H1 (cell line): ENCODE data around the gene CDS2. TPM values are rescaled to one million over a fixed set of nuclear protein-coding genes. Genes with fewer than 3 reads are reported as not detected.

ENCODE experiments used
- CTCF ChIA-PET: fragments of 300-600 bp; sonication (Branson Sonifier 250); formaldehyde crosslinking; loops from one replicate; lab custom pipeline; 2021; ENCODE audit not compliant: partially characterized antibody; lab: Charles Lee
- POLR2A ChIA-PET: fragments of 300-600 bp; sonication (Branson Sonifier 250); formaldehyde crosslinking; loops from one replicate; lab custom pipeline; 2021; ENCODE audit warnings: inconsistent platforms; ENCODE audit not compliant: partially characterized antibody; lab: Charles Lee
- DNase-seq, 2 experiments: peaks; one replicate each; pipeline versions ENCODE4 v3.0.0 to v3.0.0-alpha.2; 2010 to 2022; ENCODE audit warnings: low spot score in 2 of 2, low read depth in 1 of 2, mixed read lengths in 1 of 2
- FAIRE-seq: peaks from 2 replicates; lab custom pipeline; 2011; peaks lifted over from hg19 to GRCh38; lab: Jason Lieb, UNC
- H2AFZ ChIP-seq: 2 replicates; pipeline ENCODE4 v1.8.1; 2012; ENCODE audit warnings: low read length, inconsistent platforms
- H2AK5ac ChIP-seq: 2 replicates; pipeline ENCODE4 v1.6.1; 2013; ENCODE audit warnings: low read depth, low read length
- H2BK120ac ChIP-seq: replicated peaks from 2 replicates; pipeline ENCODE3; 2013; ENCODE audit warnings: low read depth, low read length, inconsistent platforms
- H2BK12ac ChIP-seq: 2 replicates; pipeline ENCODE4 v1.6.1; 2013; ENCODE audit warnings: low read depth, low read length
- H2BK15ac ChIP-seq: 2 replicates; pipeline ENCODE4 v1.6.1; 2013; ENCODE audit warnings: low read length
- H2BK20ac ChIP-seq: 2 replicates; pipeline ENCODE4 v1.6.1; 2013; ENCODE audit warnings: low read length
- H2BK5ac ChIP-seq: 2 replicates; pipeline ENCODE4 v1.6.1; 2013; ENCODE audit warnings: low read depth, low read length
- H3K14ac ChIP-seq: 2 replicates; pipeline ENCODE4 v1.6.1; 2013; ENCODE audit warnings: inconsistent platforms; ENCODE audit not compliant: insufficient read length
- H3K18ac ChIP-seq: 2 replicates; pipeline ENCODE4 v1.6.1; 2013; ENCODE audit warnings: low read length; ENCODE audit errors: extremely low read depth
- H3K23ac ChIP-seq: 2 replicates; pipeline ENCODE4 v1.6.1; 2013; ENCODE audit warnings: inconsistent platforms; ENCODE audit not compliant: insufficient read length
- H3K23me2 ChIP-seq: 2 replicates; pipeline ENCODE4 v1.6.1; 2013; ENCODE audit warnings: low read depth, low read length
- H3K27ac ChIP-seq: 2 replicates; pipeline ENCODE4 v1.6.1; 2011; ENCODE audit warnings: low read depth, low read length, inconsistent platforms
- H3K27me3 ChIP-seq, 4 experiments: replicated peaks in 1 of 4; 1 replicate in 1 of 4; 2 replicates in 3 of 4; pipeline versions ENCODE4 v1.6.1 to v1.8.1; 2011 to 2013; ENCODE audit warnings: low read length in 3 of 4, mild to moderate bottlenecking in 3 of 4, inconsistent platforms in 2 of 4, mixed read lengths in 2 of 4, moderate library complexity in 1 of 4; ENCODE audit not compliant: control insufficient read depth in 3 of 4, insufficient read depth in 3 of 4; ENCODE audit errors: extremely low read depth in 1 of 4
- H3K36me3 ChIP-seq, 4 experiments: 2 replicates each; pipeline versions ENCODE4 v1.6.1 to v1.8.1; 2011 to 2013; ENCODE audit warnings: mild to moderate bottlenecking in 4 of 4, low read length in 3 of 4, moderate library complexity in 2 of 4, control low read depth in 1 of 4, inconsistent platforms in 1 of 4; ENCODE audit not compliant: insufficient read depth in 4 of 4, control insufficient read depth in 2 of 4
- H3K4ac ChIP-seq: replicated peaks from 2 replicates; pipeline ENCODE3; 2013; ENCODE audit warnings: low read length, low read depth, mixed read lengths, inconsistent platforms; ENCODE audit not compliant: insufficient read length
- H3K4me1 ChIP-seq, 4 experiments: replicated peaks in 1 of 4; 1 replicate in 1 of 4; 2 replicates in 3 of 4; pipeline versions ENCODE4 v1.6.1 to v1.8.1; 2011 to 2013; ENCODE audit warnings: low read length in 3 of 4, inconsistent platforms in 2 of 4, mixed read lengths in 1 of 4; ENCODE audit not compliant: insufficient read depth in 4 of 4, control insufficient read depth in 3 of 4
- H3K4me2 ChIP-seq, 2 experiments: 2 replicates each; pipeline versions ENCODE4 v1.6.1 to v1.8.1; 2011 to 2013; ENCODE audit warnings: low read depth in 2 of 2, low read length in 2 of 2, control low read depth in 1 of 2, inconsistent platforms in 1 of 2, mild to moderate bottlenecking in 1 of 2; ENCODE audit not compliant: insufficient read depth in 1 of 2
- H3K4me3 ChIP-seq, 4 experiments: fragments of 200-600, 300-600 bp in 1 of 4; sonication (generic), shearing (Covaris generic), sonication (Bioruptor Twin) in 1 of 4; 2 replicates each; pipeline versions ENCODE4 v1.5.1 to v1.8.1; 2011 to 2016; ENCODE audit warnings: low read length in 4 of 4, low read depth in 3 of 4, control low read depth in 2 of 4, inconsistent platforms in 2 of 4, mild to moderate bottlenecking in 2 of 4, mixed read lengths in 1 of 4, moderate library complexity in 1 of 4; ENCODE audit not compliant: insufficient read depth in 2 of 4; ENCODE audit errors: extremely low read depth in 1 of 4
- H3K56ac ChIP-seq: replicated peaks from 2 replicates; pipeline ENCODE3; 2013; ENCODE audit warnings: low read depth, mild to moderate bottlenecking, mixed read lengths, low read length, inconsistent platforms; ENCODE audit not compliant: insufficient read length
- H3K79me1 ChIP-seq: 2 replicates; pipeline ENCODE4 v1.6.1; 2013; ENCODE audit warnings: low read depth, low read length, control low read depth
- H3K79me2 ChIP-seq, 2 experiments: 2 replicates each; pipeline versions ENCODE4 v1.6.1 to v1.8.1; 2012 to 2013; ENCODE audit warnings: low read length in 2 of 2, mild to moderate bottlenecking in 2 of 2, inconsistent platforms in 1 of 2; ENCODE audit not compliant: insufficient read depth in 2 of 2, control insufficient read depth in 1 of 2
- H3K9ac ChIP-seq, 4 experiments: replicated peaks in 1 of 4; 1 replicate in 1 of 4; 2 replicates in 3 of 4; pipeline versions ENCODE4 v1.6.1 to v1.8.1; 2011 to 2013; ENCODE audit warnings: low read depth in 3 of 4, low read length in 3 of 4, control low read depth in 2 of 4, mild to moderate bottlenecking in 2 of 4, moderate library complexity in 2 of 4, inconsistent platforms in 1 of 4; ENCODE audit errors: extremely low read depth in 1 of 4
- H3K9me3 ChIP-seq, 2 experiments: 2 replicates each; pipeline versions ENCODE4 v1.6.1 to v1.8.1; 2012 to 2013; ENCODE audit warnings: mild to moderate bottlenecking in 2 of 2, moderate library complexity in 2 of 2, control low read depth in 1 of 2, inconsistent platforms in 1 of 2, low read depth in 1 of 2, low read length in 1 of 2, mixed read lengths in 1 of 2; ENCODE audit not compliant: insufficient read depth in 2 of 2
- H4K20me1 ChIP-seq, 2 experiments: replicated peaks in 1 of 2; 2 replicates each; pipeline versions ENCODE3 to v1.8.1; 2011 to 2013; ENCODE audit warnings: inconsistent platforms in 2 of 2, low read length in 2 of 2, mild to moderate bottlenecking in 1 of 2; ENCODE audit not compliant: insufficient read depth in 2 of 2, control insufficient read depth in 1 of 2
- H4K5ac ChIP-seq: 2 replicates; pipeline ENCODE4 v1.6.1; 2013; ENCODE audit warnings: low read length, low read depth, mixed read lengths, inconsistent platforms; ENCODE audit not compliant: insufficient read length
- H4K8ac ChIP-seq: 2 replicates; pipeline ENCODE4 v1.8.0; 2013; ENCODE audit warnings: mild to moderate bottlenecking, moderate library complexity, low read length, inconsistent platforms; ENCODE audit not compliant: insufficient read depth; ENCODE audit errors: extremely low read depth
- H4K91ac ChIP-seq: replicated peaks from 2 replicates; pipeline ENCODE3; 2013; ENCODE audit warnings: low read length, mixed read lengths, inconsistent platforms; ENCODE audit not compliant: insufficient read length
- CREB1 ChIP-seq: IDR thresholded peaks from 2 replicates; pipeline ENCODE4 v1.6.1; 2012; ENCODE audit warnings: inconsistent platforms
- CTCF ChIP-seq, 3 experiments: IDR thresholded peaks; 1 replicate in 2 of 3; 2 replicates in 1 of 3; pipeline versions ENCODE4 v1.5.1 to v1.6.1; 2011; ENCODE audit warnings: low read length in 3 of 3, mild to moderate bottlenecking in 3 of 3, inconsistent platforms in 2 of 3, low read depth in 1 of 3, moderate library complexity in 1 of 3; ENCODE audit not compliant: insufficient read depth in 1 of 3; ENCODE audit errors: control extremely low read depth in 1 of 3
- SP1 ChIP-seq: IDR thresholded peaks from 2 replicates; pipeline ENCODE4 v1.6.1; 2011; ENCODE audit warnings: low read depth, low read length
- YY1 ChIP-seq: IDR thresholded peaks from 2 replicates; pipeline ENCODE4 v1.6.1; 2011; ENCODE audit warnings: low read depth, mild to moderate bottlenecking, low read length
- WGBS, 2 experiments: shearing (Covaris generic) in 1 of 2; methylation state at CpG; one replicate each; pipeline versions ENCODE4 v1.1.6 to v1.1.7; 2013 to 2015; ENCODE audit warnings: low lambda C conversion rate in 2 of 2, mixed read lengths in 2 of 2, inconsistent platforms in 1 of 2, low coverage in 1 of 2, missing lambda C conversion rate in 1 of 2; ENCODE audit not compliant: insufficient replicate concordance in 2 of 2, insufficient coverage in 1 of 2, insufficient read length in 1 of 2; ENCODE audit errors: extremely low coverage in 1 of 2, missing lambda C conversion rate in 1 of 2; 5-methylcytosine and 5-hydroxymethylcytosine counted together
- polyA plus RNA-seq, 7 experiments: library from polyadenylated mRNA; depleted of rRNA in 3 of 7; stranded (reverse) in 5 of 7; unstranded in 2 of 7; fragments of >200 nt in 5 of 7; fragments of 200-250 nt in 2 of 7; gene quantifications; 1 replicate in 5 of 7; 2 replicates in 1 of 7; 4 replicates in 1 of 7; pipeline versions ENCODE4 v1.2.1 to v1.2.3, GENCODE V29; 2011 to 2013; ENCODE audit warnings: missing spikeins in 2 of 7, mixed read lengths in 2 of 7
- total RNA-seq: library from RNA; stranded (reverse); fragmentation: NEBNext Ultra II Directional; extraction: Animal tissue kit (Norgen Biotek cat#: 25700); gene quantifications from 2 replicates; pipeline ENCODE4 v1.2.1, GENCODE V29; 2021

Gene CDS2
- total and polyA plus RNA-seq, 2 of the 8 experiments (the other 6 are each of a cell fraction or from before 2014, with no cell fraction given), result 54.0 to 56.2 TPM

DNA sequence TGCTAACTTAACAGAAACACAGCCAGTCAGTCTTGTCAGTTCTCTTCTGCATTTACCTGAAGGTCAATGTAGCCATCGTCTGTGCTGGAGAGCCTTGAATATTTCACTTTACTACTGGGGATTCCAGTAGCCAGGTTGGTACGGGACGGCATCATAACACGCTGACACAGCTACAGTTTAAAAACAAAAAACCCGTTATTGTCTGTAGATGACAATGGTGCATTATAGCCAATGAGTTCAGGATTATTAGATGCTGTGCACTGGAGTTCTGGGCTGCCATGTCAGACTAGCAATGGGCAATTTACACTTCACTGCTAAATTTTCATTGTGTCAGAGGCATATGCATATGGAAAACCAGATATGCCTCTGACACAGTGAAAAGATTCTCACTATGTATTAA, 17.5 kb upstream of the CDS2 start:
- Histone ChIP-seq H3K23me2 (peaks cover 7% of the 10 kb centered on the region), H2BK12ac (no peak overlapping the region), H4K5ac (no peak overlapping the region), H3K4me1 (no peaks in the 10 kb centered on the region), H2BK15ac (no peak overlapping the region), H3K9me3 (no peaks in the 10 kb centered on the region), H3K14ac (no peak overlapping the region), H3K9ac (no peak overlapping the region), H3K27ac (no peak overlapping the region), H3K4me3 (no peak overlapping the region), H4K91ac (no peak overlapping the region), H2BK120ac (no peak overlapping the region), H2BK20ac (no peak overlapping the region), H2BK5ac (no peak overlapping the region), H3K79me1 (no peaks in the 10 kb centered on the region), H3K23ac (no peak overlapping the region), H3K4ac (no peak overlapping the region), H3K56ac (no peak overlapping the region), H3K36me3 (peaks cover 5 to 37% (median 27%) of the 10 kb centered on the region in 4 experiments; a peak in 7 of 8 replicates)
- FAIRE-seq, result no peak
- ChIA-PET POLR2A (interaction anchor here (4.0 kb wide), 1 partner anchor 10 kb away, joined by 23 read pairs; the partner anchor contains the start of gene PCNA), CTCF (interaction anchor here (2.4 kb wide), 1 partner anchor 8 kb away, joined by 11 read pairs; no protein-coding TSS in a partner anchor)
- 91% methylated on average over 5 of the region's 5 CpGs; no CpG with 5 or more reads in 1 of the 2 experiments for WGBS, 2 experiments
- TF ChIP-seq CREB1 (no peak), YY1 (no peak), SP1 (no peak), CTCF (IDR thresholded peaks at IDR 0.05; ENCODE audit: control extremely low read depth in 1 of 3, insufficient read depth in 1 of 3, low read depth in 1 of 3, low read length in 3 of 3) (no peak)
- TF ChIP-seq, all 59 proteins: peak for 0
- Histone ChIP-seq H3K79me2 (peaks cover 0 to 12% of the 10 kb centered on the region in 2 experiments; a peak in 2 of 4 replicates), H3K27me3 (no peaks in the 10 kb centered on the region), H2AFZ (no peak overlapping the region), H4K8ac (no peak overlapping the region), H2AK5ac (no peak overlapping the region), H3K18ac (no peak overlapping the region), H3K4me2 (no peak overlapping the region), H4K20me1 (no peaks in the 10 kb centered on the region)
- no peak for DNase-seq
